Muscle layer of duodenum (tissue), 2 donors: ENCODE data around the gene GULP1.

Source experiments
- H3K27ac ChIP-seq: one replicate; pipeline ENCODE4 v1.7.0; 2013; ENCODE audit warnings: mild to moderate bottlenecking, low read length
- H3K27me3 ChIP-seq: one replicate; pipeline ENCODE4 v1.7.0; 2013; ENCODE audit warnings: low read depth, mild to moderate bottlenecking, control low read depth, low read length
- H3K36me3 ChIP-seq, 2 donors: one replicate each; pipeline ENCODE4 v1.7.0; 2013; ENCODE audit warnings: low read length in 2 of 2, control low read depth in 1 of 2, mild to moderate bottlenecking in 1 of 2; ENCODE audit not compliant: insufficient read depth in 2 of 2, control insufficient read depth in 1 of 2
- H3K4me1 ChIP-seq, 2 donors: one replicate each; pipeline ENCODE4 v1.7.0; 2013; ENCODE audit warnings: low read length in 2 of 2, mild to moderate bottlenecking in 2 of 2, control low read depth in 1 of 2, moderate library complexity in 1 of 2; ENCODE audit not compliant: insufficient read depth in 2 of 2, control insufficient read depth in 1 of 2
- H3K4me3 ChIP-seq, 2 donors: one replicate each; pipeline ENCODE4 v1.7.0; 2013; ENCODE audit warnings: low read length in 2 of 2, low read depth in 1 of 2, mild to moderate bottlenecking in 1 of 2
- H3K9me3 ChIP-seq, 2 donors: one replicate each; pipeline ENCODE4 v1.7.0; 2013; ENCODE audit warnings: low read length in 2 of 2, control low read depth in 1 of 2, mild to moderate bottlenecking in 1 of 2; ENCODE audit not compliant: control insufficient read depth in 1 of 2
- donor health status: healthy.

Gene GULP1

GRCh38 chr2:188478724-188479123 lies 187.1 kb downstream of the GULP1 start:
- Histone ChIP-seq H3K27ac (no peak overlapping the region), H3K36me3 (no peaks in the 10 kb centered on the region), H3K4me1 (peaks cover 0 to 4% of the 10 kb centered on the region in 2 donors), H3K4me3 (no peak overlapping the region), H3K9me3 (no peaks in the 10 kb centered on the region), H3K27me3 (no peaks in the 10 kb centered on the region)

- Histone ChIP-seq H3K4me1 (peaks cover 0 to 11% of the 10 kb centered on the region in 2 donors), H3K9me3 (no peaks in the 10 kb centered on the region), H3K27me3 (no peaks in the 10 kb centered on the region), H3K4me3 (no peak overlapping the region), H3K36me3 (no peaks in the 10 kb centered on the region), H3K27ac (no peak overlapping the region)
Observed at GRCh38 chr2:188481474-188481873, 189.8 kb downstream of the GULP1 start.

GRCh38 chr2:188485496-188485895 lies 193.8 kb downstream of the GULP1 start:
- Histone ChIP-seq H3K27me3 (no peaks in the 10 kb centered on the region), H3K36me3 (no peaks in the 10 kb centered on the region), H3K27ac (no peak overlapping the region), H3K9me3 (no peaks in the 10 kb centered on the region), H3K4me3 (no peak overlapping the region), H3K4me1 (peaks cover 0 to 6% of the 10 kb centered on the region in 2 donors)

- no peak overlapping the region for H3K27ac ChIP-seq
- no peaks in the 10 kb centered on the region for H3K9me3 ChIP-seq
Observed at GRCh38 chr2:188492751-188493150, 201.1 kb downstream of the GULP1 start.

GRCh38 chr2:188494906-188495305 lies 203.2 kb downstream of the GULP1 start:
- Histone ChIP-seq H3K4me1 (no peaks in the 10 kb centered on the region), H3K36me3 (no peaks in the 10 kb centered on the region), H3K9me3 (no peaks in the 10 kb centered on the region), H3K27ac (no peak overlapping the region), H3K4me3 (no peak overlapping the region), H3K27me3 (no peaks in the 10 kb centered on the region)

More at GRCh38 chr2:188492751-188493150, 201.1 kb downstream of the GULP1 start:
- no peaks in the 10 kb centered on the region for H3K36me3 ChIP-seq
- no peaks in the 10 kb centered on the region for H3K4me1 ChIP-seq
- H3K27me3 ChIP-seq, result no peaks in the 10 kb centered on the region
- H3K4me3 ChIP-seq, result no peak overlapping the region

- no peaks in the 10 kb centered on the region for H3K36me3 ChIP-seq
- H3K4me1 ChIP-seq, result no peaks in the 10 kb centered on the region
- H3K4me3 ChIP-seq, result no peak overlapping the region
- H3K27ac ChIP-seq, result no peak overlapping the region
- no peaks in the 10 kb centered on the region for H3K9me3 ChIP-seq
- H3K27me3 ChIP-seq, result no peaks in the 10 kb centered on the region
Observed at GRCh38 chr2:188495969-188496431, 204.3 kb downstream of the GULP1 start.

GRCh38 chr2:188497726-188498125 lies 206.1 kb downstream of the GULP1 start:
- Histone ChIP-seq H3K4me1 (no peaks in the 10 kb centered on the region), H3K4me3 (no peak overlapping the region), H3K9me3 (no peaks in the 10 kb centered on the region), H3K27ac (no peak overlapping the region), H3K27me3 (no peaks in the 10 kb centered on the region), H3K36me3 (no peaks in the 10 kb centered on the region)

- no peaks in the 10 kb centered on the region for H3K9me3 ChIP-seq
- no peaks in the 10 kb centered on the region for H3K36me3 ChIP-seq
- H3K4me3 ChIP-seq, result no peak overlapping the region
- H3K4me1 ChIP-seq, result no peaks in the 10 kb centered on the region
- H3K27ac ChIP-seq, result no peak overlapping the region
- H3K27me3 ChIP-seq, result no peaks in the 10 kb centered on the region
Observed at GRCh38 chr2:188503975-188504374, 212.3 kb downstream of the GULP1 start.

- Histone ChIP-seq H3K4me3 (no peak overlapping the region), H3K36me3 (no peaks in the 10 kb centered on the region), H3K27me3 (no peaks in the 10 kb centered on the region), H3K9me3 (no peaks in the 10 kb centered on the region), H3K27ac (no peak overlapping the region), H3K4me1 (no peaks in the 10 kb centered on the region)
Observed at GRCh38 chr2:188506843-188507242, 215.2 kb downstream of the GULP1 start.

GRCh38 chr2:188511346-188511745 lies 219.7 kb downstream of the GULP1 start:
- no peaks in the 10 kb centered on the region for H3K27me3 ChIP-seq
- H3K4me3 ChIP-seq, result no peak overlapping the region
- H3K36me3 ChIP-seq, result no peaks in the 10 kb centered on the region
- no peaks in the 10 kb centered on the region for H3K4me1 ChIP-seq
- no peaks in the 10 kb centered on the region for H3K9me3 ChIP-seq
- no peak overlapping the region for H3K27ac ChIP-seq

GRCh38 chr2:188512456-188512855 lies 220.8 kb downstream of the GULP1 start:
- Histone ChIP-seq H3K27ac (no peak overlapping the region), H3K4me3 (no peak overlapping the region), H3K4me1 (no peaks in the 10 kb centered on the region), H3K36me3 (no peaks in the 10 kb centered on the region), H3K9me3 (no peaks in the 10 kb centered on the region), H3K27me3 (no peaks in the 10 kb centered on the region)

- Histone ChIP-seq H3K4me3 (no peak overlapping the region), H3K27me3 (no peaks in the 10 kb centered on the region), H3K9me3 (no peaks in the 10 kb centered on the region), H3K27ac (no peak overlapping the region), H3K4me1 (peaks cover 0 to 8% of the 10 kb centered on the region in 2 donors), H3K36me3 (no peaks in the 10 kb centered on the region)
Observed at GRCh38 chr2:188515918-188516317, 224.2 kb downstream of the GULP1 start.
